Measurements from ENCODE around the gene FDX2. TPM values are rescaled to one million over a fixed set of nuclear protein-coding genes. Genes with fewer than 3 reads are reported as not detected.
A peak's percentile ranks its signal among the peaks of the same experiment; 100 is the strongest.

FDX2 gene
- total RNA-seq, 1 donor from 2014 or later: 27.4 TPM

DNA sequence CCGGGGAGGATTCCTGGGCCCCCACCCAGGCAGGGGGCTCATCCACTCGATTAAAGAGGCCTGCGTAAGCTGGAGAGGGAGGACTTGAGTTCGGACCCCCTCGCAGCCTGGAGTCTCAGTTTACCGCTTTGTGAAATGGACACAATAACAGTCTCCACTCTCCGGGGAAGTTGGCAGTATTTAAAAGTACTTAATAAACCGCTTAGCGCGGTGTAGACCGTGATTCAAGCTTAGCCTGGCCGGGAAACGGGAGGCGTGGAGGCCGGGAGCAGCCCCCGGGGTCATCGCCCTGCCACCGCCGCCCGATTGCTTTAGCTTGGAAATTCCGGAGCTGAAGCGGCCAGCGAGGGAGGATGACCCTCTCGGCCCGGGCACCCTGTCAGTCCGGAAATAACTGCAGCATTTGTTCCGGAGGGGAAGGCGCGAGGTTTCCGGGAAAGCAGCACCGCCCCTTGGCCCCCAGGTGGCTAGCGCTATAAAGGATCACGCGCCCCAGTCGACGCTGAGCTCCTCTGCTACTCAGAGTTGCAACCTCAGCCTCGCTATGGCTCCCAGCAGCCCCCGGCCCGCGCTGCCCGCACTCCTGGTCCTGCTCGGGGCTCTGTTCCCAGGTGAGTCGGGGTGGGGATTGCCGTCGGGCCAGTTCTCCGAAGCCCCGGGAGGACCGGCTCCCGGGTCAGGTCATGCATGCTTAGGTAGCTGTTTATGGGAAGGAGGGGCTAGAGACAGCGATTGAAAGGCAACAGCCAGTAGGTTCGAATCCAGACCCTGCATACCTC lies 45.0 kb downstream of the FDX2 start, which contains the start of gene ICAM1:
ICAM1 (plus strand) TSS at position 505 of the 779 bp plus-strand sequence; CDS start at position 545, 40 bp downstream.
- no peaks in the 10 kb centered on the region for H3K9me3 Mint-ChIP-seq (ENCODE audit: unreplicated experiment)
- peak within 1 kb of the TSS; percentile 71 for H3K4me3 Mint-ChIP-seq (ENCODE audit: unreplicated experiment)
- peaks cover 23% of the 10 kb centered on the region for H3K4me1 Mint-ChIP-seq (ENCODE audit: unreplicated experiment)
- peak within 1 kb of the TSS; percentile 78 for H3K27ac Mint-ChIP-seq (ENCODE audit: unreplicated experiment)
- no peaks in the 10 kb centered on the region for H3K27me3 Mint-ChIP-seq (ENCODE audit: unreplicated experiment)
- DNase-seq (ENCODE audit: extremely low spot score, unreplicated experiment): peak; percentile 88
- peaks cover 6% of the 10 kb centered on the region for H3K36me3 Mint-ChIP-seq (ENCODE audit: unreplicated experiment)
- TF ChIP-seq, protein P1, sequence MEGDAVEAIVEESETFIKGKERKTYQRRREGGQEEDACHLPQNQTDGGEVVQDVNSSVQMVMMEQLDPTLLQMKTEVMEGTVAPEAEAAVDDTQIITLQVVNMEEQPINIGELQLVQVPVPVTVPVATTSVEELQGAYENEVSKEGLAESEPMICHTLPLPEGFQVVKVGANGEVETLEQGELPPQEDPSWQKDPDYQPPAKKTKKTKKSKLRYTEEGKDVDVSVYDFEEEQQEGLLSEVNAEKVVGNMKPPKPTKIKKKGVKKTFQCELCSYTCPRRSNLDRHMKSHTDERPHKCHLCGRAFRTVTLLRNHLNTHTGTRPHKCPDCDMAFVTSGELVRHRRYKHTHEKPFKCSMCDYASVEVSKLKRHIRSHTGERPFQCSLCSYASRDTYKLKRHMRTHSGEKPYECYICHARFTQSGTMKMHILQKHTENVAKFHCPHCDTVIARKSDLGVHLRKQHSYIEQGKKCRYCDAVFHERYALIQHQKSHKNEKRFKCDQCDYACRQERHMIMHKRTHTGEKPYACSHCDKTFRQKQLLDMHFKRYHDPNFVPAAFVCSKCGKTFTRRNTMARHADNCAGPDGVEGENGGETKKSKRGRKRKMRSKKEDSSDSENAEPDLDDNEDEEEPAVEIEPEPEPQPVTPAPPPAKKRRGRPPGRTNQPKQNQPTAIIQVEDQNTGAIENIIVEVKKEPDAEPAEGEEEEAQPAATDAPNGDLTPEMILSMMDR (IDR thresholded peaks at IDR 0.05): no peak

GRCh38 chr19:10270180-10270615 lies 45.6 kb downstream of the FDX2 start:
- H3K27ac Mint-ChIP-seq (ENCODE audit: unreplicated experiment): peak overlapping the region; percentile 78
- H3K4me1 Mint-ChIP-seq (ENCODE audit: unreplicated experiment): peaks cover 23% of the 10 kb centered on the region
- H3K27me3 Mint-ChIP-seq (ENCODE audit: unreplicated experiment): no peaks in the 10 kb centered on the region
- peak overlapping the region; percentile 71 for H3K4me3 Mint-ChIP-seq (ENCODE audit: unreplicated experiment)
- DNase-seq (ENCODE audit: extremely low spot score, unreplicated experiment): peak; percentile 83
- TF ChIP-seq, protein P1 (IDR thresholded peaks at IDR 0.05): no peak
- H3K9me3 Mint-ChIP-seq (ENCODE audit: unreplicated experiment): no peaks in the 10 kb centered on the region
- H3K36me3 Mint-ChIP-seq (ENCODE audit: unreplicated experiment): peaks cover 6% of the 10 kb centered on the region

DNA sequence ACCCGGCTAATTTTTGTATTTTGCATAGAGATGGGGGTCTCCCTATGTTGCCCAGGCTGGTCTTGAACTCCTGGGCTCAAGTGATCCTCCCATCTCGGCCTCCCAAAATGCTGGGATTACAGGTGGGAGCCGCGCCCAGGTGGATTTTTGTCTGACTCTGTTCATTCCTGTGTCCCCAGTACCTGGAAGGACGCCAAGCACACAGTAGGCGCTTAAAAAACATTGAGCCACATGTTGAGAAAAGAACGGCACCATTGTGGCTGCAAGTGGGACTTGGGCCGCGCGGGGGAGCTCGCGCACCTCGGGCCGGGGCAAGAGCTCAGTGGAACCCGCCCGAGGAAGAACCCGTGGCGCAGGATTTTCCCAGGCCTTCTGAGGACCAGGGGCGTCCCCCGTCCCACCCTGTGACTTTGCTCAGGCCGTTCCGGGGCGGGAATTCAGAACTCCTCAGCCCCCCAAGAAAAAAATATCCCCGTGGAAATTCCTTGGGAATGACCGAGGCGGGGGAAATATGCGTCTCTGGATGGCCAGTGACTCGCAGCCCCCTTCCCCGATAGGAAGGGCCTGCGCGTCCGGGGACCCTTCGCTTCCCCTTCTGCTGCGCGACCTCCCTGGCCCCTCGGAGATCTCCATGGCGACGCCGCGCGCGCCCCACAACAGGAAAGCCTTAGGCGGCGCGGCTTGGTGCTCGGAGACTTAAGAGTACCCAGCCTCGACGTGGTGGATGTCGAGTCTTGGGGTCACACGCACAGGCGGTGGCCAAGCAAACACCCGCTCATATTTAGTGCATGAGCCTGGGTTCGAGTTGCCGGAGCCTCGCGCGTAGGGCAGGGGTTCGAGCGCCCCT lies 46.3 kb downstream of the FDX2 start:
- Mint-ChIP-seq H3K27me3 (ENCODE audit: unreplicated experiment) (no peaks in the 10 kb centered on the region), H3K4me3 (ENCODE audit: unreplicated experiment) (peak overlapping the region; percentile 71), H3K36me3 (ENCODE audit: unreplicated experiment) (peaks cover 3% of the 10 kb centered on the region), H3K4me1 (ENCODE audit: unreplicated experiment) (peaks cover 23% of the 10 kb centered on the region), H3K27ac (ENCODE audit: unreplicated experiment) (peak overlapping the region; percentile 78), H3K9me3 (ENCODE audit: unreplicated experiment) (no peaks in the 10 kb centered on the region)
- peak; percentile 96 for DNase-seq (ENCODE audit: extremely low spot score, unreplicated experiment)
- TF ChIP-seq, protein P1 (IDR thresholded peaks at IDR 0.05): peak; percentile 96

DNA sequence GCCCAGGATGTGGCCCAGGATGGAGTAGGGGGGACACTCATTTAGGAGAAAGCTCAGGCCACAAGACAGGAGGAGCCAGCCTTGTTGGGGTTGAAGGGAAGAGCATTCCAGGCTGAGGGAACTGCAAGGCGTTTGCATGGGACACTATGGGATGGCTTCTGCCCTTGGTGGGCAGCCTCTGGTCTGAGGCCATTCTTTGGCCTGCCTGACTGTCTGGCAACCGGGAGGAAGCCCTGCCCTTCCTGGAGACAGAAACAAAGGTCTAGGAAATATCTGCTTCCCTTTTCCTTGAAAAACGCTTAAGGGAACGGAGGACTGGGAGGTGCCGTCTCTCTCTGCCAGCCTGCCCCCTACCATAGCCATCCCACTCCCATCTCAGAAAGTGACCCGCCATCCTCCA lies 47.7 kb downstream of the FDX2 start:
- Mint-ChIP-seq H3K4me1 (ENCODE audit: unreplicated experiment) (peaks cover 20% of the 10 kb centered on the region), H3K27ac (ENCODE audit: unreplicated experiment) (no peak overlapping the region), H3K27me3 (ENCODE audit: unreplicated experiment) (no peaks in the 10 kb centered on the region), H3K9me3 (ENCODE audit: unreplicated experiment) (no peaks in the 10 kb centered on the region), H3K36me3 (ENCODE audit: unreplicated experiment) (no peaks in the 10 kb centered on the region), H3K4me3 (ENCODE audit: unreplicated experiment) (no peak overlapping the region)
- TF ChIP-seq, protein P1 (IDR thresholded peaks at IDR 0.05): no peak
- no peak for DNase-seq (ENCODE audit: extremely low spot score, unreplicated experiment)

DNA sequence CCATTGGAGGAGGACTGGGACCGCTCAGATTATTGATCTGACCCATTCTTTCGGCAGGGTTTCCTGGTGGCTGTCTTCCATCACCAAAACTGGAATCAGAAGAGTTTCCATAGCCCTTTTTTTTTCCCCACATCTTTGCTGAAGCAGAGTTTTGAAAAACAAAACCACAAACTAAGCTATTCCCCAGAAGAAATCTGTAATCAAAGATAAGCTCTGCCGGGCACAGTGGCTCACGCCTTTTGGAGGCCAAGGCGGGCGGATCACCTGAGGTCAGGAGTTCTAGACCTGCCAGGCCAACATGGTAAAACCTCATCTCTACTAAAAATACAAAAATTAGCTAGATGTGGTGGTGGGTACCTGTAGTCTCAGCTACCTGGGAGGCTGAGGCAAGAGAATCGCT lies 49.1 kb downstream of the FDX2 start:
- H3K4me3 Mint-ChIP-seq (ENCODE audit: unreplicated experiment): no peak overlapping the region
- H3K27ac Mint-ChIP-seq (ENCODE audit: unreplicated experiment): no peak overlapping the region
- H3K36me3 Mint-ChIP-seq (ENCODE audit: unreplicated experiment): no peaks in the 10 kb centered on the region
- TF ChIP-seq, protein P1 (IDR thresholded peaks at IDR 0.05): no peak
- no peak for DNase-seq (ENCODE audit: extremely low spot score, unreplicated experiment)
- H3K9me3 Mint-ChIP-seq (ENCODE audit: unreplicated experiment): no peaks in the 10 kb centered on the region
- peaks cover 17% of the 10 kb centered on the region for H3K4me1 Mint-ChIP-seq (ENCODE audit: unreplicated experiment)
- H3K27me3 Mint-ChIP-seq (ENCODE audit: unreplicated experiment): no peaks in the 10 kb centered on the region
